PC-9 (cell line): Measurements from ENCODE around the gene GIMAP2.

Source experiments
- CTCF ChIP-seq: fragments of 200-600 bp; sonication (generic); conservative IDR thresholded peaks from 2 replicates; pipeline ENCODE4 v1.6.1; 2017; ENCODE audit warnings: mixed run types, antibody characterized with exemption, mild to moderate bottlenecking, moderate library complexity
- EZH2 ChIP-seq: fragments of 200-600 bp; sonication (generic); IDR thresholded peaks from 2 replicates; pipeline ENCODE4 v1.8.0; 2017; ENCODE audit warnings: antibody characterized with exemption, low read depth

- TF ChIP-seq EZH2 (no peak), CTCF (no peak)
These were observed 24.4 kb upstream of the GIMAP2 start for GRCh38 chr7:150660939-150661613.
